ENCODE measurements around the gene SLFN11. TPM values are rescaled to one million over a fixed set of nuclear protein-coding genes. Genes with fewer than 3 reads are reported as not detected.

The SLFN11 gene
- total RNA-seq, 4 donors from 2014 or later: 3.3 to 11.4 (median 7.0) TPM

- no peak overlapping the region for H3K4me3 ChIP-seq (ENCODE audit: low read depth, poor library complexity, severe bottlenecking)
- no peak for DNase-seq (ENCODE audit: low spot score in 2 of 2)
- no peak for TF ChIP-seq CTCF (IDR thresholded peaks at IDR 0.05)
- no peak for TF ChIP-seq POLR2A (IDR thresholded peaks at IDR 0.05)
- 64 to 66% methylated on average over 4 of the region's 4 CpGs for WGBS, 2 donors
- intact Hi-C loops (cut with DNase I; ENCODE audit: low total_unique reads): no loop called here
These were observed 5.2 kb downstream of the SLFN11 start for GRCh38 chr17:35368081-35368830.

- 68 to 69% methylated on average over 1 of the region's 1 CpG for WGBS, 2 donors
- DNase-seq (ENCODE audit: low spot score in 2 of 2): no peak
- TF ChIP-seq CTCF (IDR thresholded peaks at IDR 0.05) (no peak), POLR2A (IDR thresholded peaks at IDR 0.05) (no peak)
- intact Hi-C loops (cut with DNase I; ENCODE audit: low total_unique reads): no loop called here
- no peak overlapping the region for H3K4me3 ChIP-seq (ENCODE audit: low read depth, poor library complexity, severe bottlenecking)
These were observed 12.4 kb downstream of the SLFN11 start for GRCh38 chr17:35361027-35361426.

- no peak for DNase-seq (ENCODE audit: low spot score in 2 of 2)
- WGBS, 2 donors: 66 to 71% methylated on average over 3 of the region's 3 CpGs
- intact Hi-C loops (cut with DNase I; ENCODE audit: low total_unique reads): no loop called here
- TF ChIP-seq POLR2A (IDR thresholded peaks at IDR 0.05): no peak
- no peak for TF ChIP-seq CTCF (IDR thresholded peaks at IDR 0.05)
- H3K4me3 ChIP-seq (ENCODE audit: low read depth, poor library complexity, severe bottlenecking): no peak overlapping the region
These were observed 14.0 kb downstream of the SLFN11 start for GRCh38 chr17:35359398-35359797.

- WGBS, 2 donors: 86 to 89% methylated on average over 6 of the region's 6 CpGs
- DNase-seq (ENCODE audit: low spot score in 2 of 2): no peak
- no peak overlapping the region for H3K4me3 ChIP-seq (ENCODE audit: low read depth, poor library complexity, severe bottlenecking)
- TF ChIP-seq POLR2A (IDR thresholded peaks at IDR 0.05) (no peak), CTCF (IDR thresholded peaks at IDR 0.05) (no peak)
- intact Hi-C loops (cut with DNase I; ENCODE audit: low total_unique reads): no loop called here
These were observed 21.1 kb downstream of the SLFN11 start for GRCh38 chr17:35352284-35352683.

- H3K4me3 ChIP-seq (ENCODE audit: low read depth, poor library complexity, severe bottlenecking): no peak overlapping the region
- 68 to 82% methylated on average over 1 of the region's 1 CpG for WGBS, 2 donors
- TF ChIP-seq POLR2A (IDR thresholded peaks at IDR 0.05) (no peak), CTCF (IDR thresholded peaks at IDR 0.05) (no peak)
- intact Hi-C loops (cut with DNase I; ENCODE audit: low total_unique reads): no loop called here
- no peak for DNase-seq (ENCODE audit: low spot score in 2 of 2)
These were observed 22.9 kb downstream of the SLFN11 start for GRCh38 chr17:35350493-35350892.
